ENCODE data around the gene GPRC5D.

Gene GPRC5D

DNA sequence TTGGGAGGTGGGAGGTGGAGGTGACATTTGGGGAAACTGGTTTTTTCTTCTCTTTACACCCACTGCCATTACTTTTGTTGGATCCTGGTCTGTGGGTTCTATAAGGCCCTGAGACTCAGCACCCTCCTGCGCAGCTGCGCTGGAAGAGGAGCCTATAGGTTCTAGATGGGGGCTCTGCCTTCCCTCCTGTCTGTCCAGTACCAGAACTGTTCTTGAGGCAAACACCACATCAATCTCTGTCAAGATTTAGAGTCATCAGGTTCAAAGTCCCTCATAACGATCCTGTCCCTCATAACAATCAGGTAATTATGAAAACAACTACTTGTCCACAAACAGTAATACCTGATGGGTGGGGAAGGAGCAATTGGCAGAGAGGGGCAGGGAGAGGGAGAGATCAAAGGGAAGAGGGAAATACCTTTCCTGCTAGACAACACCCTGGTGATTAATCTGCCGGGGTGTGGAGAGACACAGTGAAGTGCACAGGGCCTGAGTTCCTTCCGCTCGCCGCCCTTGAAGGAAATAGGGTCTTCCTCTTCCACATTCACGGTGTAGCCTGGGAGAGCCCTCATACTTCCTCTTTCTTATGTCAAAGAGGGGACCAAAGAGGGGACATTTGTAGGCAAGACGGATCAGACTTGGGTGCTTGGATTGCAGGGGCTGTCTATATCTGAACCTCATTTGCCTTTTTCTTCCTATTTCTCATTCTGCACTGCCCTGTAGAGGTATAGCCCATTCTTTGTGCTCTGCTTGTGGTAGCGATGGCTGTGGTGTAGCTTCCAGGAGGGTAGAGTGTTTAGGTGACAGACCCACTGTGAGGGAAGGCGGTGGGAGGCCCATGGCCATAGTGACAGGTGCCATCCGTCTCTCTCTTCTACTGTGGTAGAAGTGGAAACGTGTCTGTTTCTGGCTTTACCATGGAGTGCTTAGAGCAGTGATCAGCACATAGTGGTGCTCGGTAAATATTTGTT is 48.0 kb downstream of the GPRC5D start:
- no peak for DNase-seq

DNA sequence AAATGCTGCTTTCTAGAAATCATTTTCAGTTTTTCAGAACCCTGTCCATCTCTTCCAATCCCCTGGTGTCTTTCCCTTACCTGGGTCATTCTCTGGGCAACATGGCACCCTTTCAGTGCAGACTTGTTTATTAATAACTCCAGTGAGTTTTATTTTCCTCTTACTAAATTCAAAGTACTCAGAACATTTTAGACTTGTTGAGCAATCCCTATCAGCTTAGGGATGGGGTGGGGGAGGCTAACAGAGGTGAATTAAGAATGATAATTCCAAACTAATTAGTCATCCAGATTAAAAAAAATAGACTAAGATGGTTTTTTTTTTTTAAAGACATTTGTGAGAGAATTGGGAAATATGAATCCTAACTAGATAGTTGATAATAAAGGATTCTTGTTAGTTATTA is 49.9 kb downstream of the GPRC5D start:
- DNase-seq, result no peak

DNA sequence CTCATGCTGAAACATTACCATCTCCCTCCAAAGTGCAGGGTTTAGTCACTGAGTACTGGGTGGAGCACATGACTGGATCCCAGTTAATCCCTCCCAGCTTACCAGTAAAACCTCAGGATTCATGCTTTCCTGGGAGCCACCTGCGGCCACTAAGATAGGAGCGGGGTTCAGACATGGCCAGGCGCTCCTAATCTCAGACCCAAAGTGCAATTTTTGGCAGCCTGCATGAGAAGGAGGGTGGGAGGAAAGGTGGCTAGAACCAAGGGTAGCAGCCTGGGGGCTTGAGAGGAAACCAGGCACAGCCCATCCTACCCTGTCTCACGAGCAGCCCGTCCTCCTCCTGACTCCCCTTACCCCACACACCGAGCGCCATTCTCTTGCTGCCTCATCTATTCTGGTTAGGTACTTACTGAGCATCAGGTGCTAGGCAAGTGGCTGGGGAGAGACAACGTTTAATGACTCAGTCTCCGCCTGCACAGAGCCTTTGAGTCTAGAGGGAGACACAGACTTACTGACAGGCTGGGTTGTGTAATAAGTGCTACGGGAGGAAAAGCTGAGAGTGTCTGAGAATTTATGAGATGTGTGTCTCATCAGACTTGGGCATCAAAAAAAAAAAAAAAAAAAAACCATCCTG is 50.7 kb downstream of the GPRC5D start:
- DNase-seq, result peak in 1 of 2 donors; percentile 14

DNA sequence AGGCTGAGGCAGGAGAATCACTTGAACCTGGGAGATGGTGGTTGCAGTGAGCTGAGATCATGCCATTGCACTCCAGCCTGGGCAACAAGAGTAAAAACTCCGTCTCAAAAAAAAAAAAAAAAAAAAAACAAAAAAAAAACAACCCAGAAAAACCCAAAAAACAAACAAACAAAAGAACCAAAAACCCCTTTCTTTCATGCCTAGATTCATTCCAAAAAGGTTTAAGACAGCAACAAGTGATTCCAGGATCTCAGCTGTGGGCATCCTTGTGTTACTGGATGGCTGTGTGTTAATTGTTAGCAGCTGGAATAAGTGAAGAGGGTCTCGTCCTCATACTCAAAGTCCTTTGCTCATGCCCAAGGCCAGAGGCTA is 51.2 kb downstream of the GPRC5D start:
- DNase-seq, result no peak

DNA sequence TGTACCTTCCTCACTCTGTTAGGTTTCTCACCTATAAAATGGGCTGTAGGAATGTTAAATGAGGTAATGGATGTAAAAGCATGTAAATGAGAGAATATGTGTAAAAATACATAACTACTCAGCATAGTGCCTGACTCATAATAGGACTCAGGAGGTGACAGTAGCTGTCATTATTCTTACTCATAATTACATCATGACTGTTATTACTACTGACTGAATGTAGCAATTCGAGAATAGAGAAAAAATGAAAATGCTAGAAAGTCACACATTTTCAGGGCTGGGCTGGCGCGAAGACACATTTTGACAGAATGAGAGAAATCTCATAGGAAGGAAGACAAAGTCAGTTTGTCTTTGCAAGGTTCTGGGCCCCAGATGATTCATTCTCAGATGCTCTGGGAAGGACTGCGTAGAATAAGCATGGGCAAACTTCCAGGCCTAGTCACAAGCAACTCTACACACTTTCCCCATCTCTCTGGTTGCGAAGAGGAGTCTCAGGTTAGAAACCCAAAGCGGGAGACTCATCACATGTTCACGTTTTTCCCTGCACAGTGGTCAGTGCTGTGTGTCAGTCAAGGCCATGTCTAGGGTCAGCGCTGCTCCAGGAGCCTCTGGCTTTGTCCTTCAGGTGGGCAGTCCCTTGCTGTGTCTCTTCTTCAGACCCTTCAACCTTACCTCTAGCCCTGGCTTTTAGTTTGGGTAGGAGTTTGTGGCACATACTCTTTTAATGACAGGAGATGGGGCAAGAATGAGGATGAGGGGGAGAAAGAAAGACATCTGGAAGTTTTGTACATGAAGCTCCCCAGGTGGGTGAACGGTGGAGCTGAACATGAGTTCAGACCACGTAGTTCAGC is 52.2 kb downstream of the GPRC5D start:
- peak; percentile 45 to 54 for DNase-seq

DNA sequence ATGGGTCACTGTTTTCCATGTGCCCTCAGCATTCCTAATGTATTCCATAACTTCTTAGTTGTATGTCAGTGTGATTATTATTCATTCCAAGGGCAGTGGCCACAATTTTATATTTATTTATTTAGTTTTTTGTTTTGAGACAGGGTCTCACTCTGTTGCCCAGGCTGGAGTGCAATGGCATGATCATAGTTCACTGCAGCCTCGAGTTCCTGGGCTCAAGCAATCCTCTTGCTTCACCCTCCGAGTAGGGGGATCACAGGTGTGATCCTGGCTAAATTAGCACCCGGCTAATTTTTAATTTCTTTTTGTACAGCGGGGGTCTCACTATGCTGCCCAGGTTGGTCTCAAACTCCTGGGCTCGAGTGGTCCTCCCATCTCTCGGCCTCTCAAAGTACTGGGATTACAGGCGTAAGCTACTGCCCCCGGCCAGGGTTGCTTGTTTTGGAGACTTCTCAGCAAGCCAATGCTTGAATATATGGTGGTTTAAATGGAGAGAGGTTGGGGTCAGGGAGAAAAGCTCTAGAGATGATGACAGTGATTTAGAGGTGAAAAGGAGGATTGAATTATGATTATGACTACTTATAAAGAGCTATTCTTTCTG is 53.0 kb downstream of the GPRC5D start:
- no peak for DNase-seq

DNA sequence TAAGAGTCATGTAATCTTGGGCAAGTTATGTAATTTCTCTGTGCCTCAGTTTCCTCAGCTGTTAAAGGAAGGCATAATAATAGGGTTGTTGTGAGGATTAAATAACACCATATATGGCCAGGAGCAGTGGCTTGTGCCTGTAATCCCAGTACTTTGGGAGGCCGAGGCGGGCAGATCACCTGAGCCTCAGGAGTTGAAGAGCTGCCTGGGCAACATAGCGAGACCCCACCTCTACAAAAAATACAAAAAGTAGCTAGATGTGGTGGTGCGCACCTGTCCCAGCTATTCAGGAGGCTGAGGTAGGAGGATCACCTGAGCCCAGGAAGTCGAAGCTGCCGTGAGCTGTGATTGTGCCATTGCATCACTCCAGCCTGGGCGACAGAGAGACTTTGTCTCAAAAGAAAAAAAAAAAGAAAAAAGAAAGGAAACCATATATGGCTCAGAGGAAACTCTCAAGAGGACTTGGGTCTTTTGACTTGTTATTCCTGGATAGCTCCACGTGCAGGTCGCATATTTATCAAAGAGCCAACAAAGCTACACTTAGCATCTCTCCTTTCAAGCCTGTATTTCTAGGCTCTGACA is 53.7 kb downstream of the GPRC5D start:
- DNase-seq, result no peak

DNA sequence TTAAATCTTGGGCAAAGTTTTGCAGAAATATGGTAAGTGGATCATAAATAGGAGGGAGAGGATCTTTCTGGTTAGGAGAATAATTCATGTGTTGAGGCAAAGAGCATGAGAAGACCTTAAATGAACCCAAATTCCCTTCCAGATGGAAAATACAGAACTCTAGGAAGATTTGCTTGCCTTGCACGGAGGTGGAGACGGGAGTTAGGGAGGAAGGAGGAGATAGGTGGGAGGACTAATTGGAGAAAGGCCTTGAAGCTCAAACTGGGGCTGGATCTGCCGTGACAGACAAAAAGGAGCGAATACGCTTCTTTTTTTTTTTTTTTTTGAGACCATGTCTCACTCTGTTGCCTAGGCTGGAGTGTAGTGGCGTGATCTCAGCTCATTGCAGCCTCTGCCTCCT is 54.7 kb downstream of the GPRC5D start:
- no peak for DNase-seq

DNA sequence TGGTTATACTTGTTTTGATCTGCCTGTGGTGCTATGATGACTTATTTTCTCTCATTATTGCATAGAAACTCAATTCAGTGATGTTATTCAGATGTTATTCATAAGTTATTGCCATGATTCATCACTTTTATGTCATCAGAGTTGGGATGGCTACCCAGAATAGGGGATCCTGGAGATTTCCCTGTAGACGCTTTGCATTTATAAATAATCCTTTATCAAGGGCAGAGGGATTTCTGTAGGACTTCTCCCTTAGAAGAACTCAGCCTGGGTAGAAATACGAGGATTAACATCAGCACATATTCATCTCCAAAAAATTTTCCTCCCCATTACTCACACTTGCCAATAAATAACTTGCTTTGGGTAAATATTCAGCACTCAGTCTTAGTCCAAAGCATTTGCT is 55.7 kb downstream of the GPRC5D start:
- DNase-seq, result no peak

DNA sequence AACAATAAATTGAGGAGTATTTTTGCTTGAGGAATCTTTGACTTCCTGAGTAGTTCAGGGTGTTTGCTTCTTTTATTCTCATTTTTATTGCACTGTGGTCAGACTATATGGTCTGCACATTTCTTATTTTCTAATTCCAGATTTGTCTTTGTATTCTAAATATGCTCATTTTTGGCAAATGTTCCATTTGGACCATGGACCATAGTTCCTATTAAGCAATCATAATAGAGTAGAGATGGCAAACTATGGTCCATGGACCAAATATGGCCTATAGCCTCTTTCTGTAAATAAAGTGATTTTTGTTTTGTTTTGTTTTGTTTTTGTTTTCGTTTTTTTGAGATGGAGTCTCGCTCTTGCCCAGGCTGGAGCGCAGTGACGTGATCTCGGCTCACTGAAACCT is 58.5 kb downstream of the GPRC5D start:
- DNase-seq, result no peak

DNA sequence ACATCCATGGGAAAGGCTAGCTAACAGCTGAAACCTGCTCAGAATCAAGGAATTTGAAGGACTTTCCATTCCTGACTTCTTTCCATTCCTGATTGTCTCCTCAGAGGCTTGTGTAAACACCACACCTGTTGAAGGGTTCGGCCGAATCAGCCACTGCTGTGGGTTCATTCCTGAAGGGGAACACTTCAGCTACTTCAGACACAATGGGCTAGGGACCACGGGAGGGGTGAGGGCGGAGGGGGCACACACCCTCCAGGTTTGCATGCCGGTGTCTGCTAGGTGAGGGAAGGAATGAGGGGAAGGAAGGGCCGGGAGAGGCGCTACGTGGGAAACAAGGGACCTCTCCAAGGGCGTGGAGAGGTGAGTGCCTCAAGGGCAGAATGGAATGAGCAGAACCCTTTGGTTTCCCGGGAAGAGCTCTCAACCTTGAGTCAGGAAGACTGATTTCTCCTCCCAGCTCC is 59.3 kb downstream of the GPRC5D start:
- no peak for DNase-seq

DNA sequence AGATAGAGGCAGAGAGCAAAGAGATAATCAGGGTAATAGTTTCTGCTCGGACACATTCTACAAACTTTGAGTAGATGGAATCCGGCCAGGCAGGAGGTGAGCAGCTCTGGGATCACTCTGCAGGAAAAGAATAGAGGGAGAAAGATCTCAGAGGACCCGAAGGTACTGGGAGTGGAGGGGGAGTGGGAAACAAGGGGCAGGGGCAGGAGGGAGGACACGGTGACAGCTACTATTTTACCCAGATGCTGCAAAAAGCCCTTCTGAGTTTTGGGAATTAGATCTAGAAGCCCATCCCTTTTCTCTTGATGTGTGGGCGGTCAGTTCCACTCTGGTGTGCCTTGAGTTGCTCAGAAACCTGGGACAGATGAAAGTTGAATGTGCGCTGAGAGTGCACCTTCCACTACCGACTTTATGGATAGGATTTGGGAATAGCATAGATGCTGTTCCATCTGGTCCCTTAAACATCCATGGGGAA is 60.1 kb downstream of the GPRC5D start:
- DNase-seq, result no peak

DNA sequence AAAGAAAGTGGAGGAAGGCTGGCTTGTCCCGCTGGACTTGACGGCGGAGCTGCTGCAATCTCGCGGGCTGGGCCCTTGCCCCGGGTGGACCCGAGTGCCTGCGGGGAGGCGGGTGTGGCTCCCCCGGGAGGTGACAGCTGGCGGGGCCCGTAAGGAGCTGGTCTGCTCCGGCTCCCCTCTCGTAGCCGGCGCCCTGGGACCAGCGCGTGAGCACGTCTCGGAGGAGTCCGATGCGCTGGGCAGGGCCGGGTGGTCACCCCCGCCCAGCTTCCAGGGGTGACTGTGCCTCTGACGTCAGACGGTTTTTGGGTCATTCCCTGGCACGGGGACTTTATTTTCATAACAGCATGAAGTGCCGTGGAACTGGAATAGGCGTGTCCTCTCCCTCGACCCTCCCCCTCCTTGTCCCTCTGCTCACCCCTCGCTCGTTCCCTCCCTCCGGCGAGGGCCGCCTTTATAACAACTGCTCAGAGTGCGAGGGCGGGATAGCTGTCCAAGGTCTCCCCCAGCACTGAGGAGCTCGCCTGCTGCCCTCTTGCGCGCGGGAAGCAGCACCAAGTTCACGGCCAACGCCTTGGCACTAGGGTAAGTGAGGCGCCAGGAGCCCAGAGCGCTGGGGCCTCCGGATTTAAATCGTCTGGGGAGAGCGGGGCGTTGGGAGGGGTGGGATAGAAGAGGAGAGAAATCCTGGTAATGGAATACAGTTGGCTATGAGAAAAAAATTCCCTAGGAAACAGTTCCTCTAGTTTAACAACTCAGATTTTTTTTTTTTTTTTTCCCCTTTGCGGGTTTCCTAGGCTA is 60.7 kb downstream of the GPRC5D start, which contains the start of gene GPRC5A:
Gene GPRC5A (plus strand): TSS at position 483 of the 801 bp plus-strand sequence. CDS start 16,688 bp downstream, outside the sequence.
- DNase-seq, result peak in 1 of 2 donors; percentile 8

Measured in stimulated activated CD4-positive, alpha-beta T cell treated with anti-CD3 and anti-CD28 coated beads, Interleukin-2, amount 100 ng/mL, for 48 hours (primary cell).